Measurements from ENCODE around the gene ZSCAN5B. TPM values are rescaled to one million over a fixed set of nuclear protein-coding genes. Genes with fewer than 3 reads are reported as not detected.

The ZSCAN5B gene
- total and polyA plus RNA-seq, 2 donors (not counting 1 experiment from before 2014, with no cell fraction given) = not detected

GRCh38 chr19:56174550-56174949 is 23.0 kb downstream of the ZSCAN5B start:
- TF ChIP-seq CTCF (conservative IDR thresholded peaks at IDR 0.05 in 1 of 2, IDR thresholded peaks at IDR 0.05 in 1 of 2; ENCODE audit: low read depth in 1 of 2, low read length in 2 of 2) (no peak), EZH2 (IDR thresholded peaks at IDR 0.05; ENCODE audit: low read length, missing control alignments) (no peak)

GRCh38 chr19:56174086-56174485 is 23.5 kb downstream of the ZSCAN5B start:
- no peak overlapping the region for H3K4me3 ChIP-seq (replicated peaks in 1 of 4; ENCODE audit: control extremely low read depth in 1 of 4, insufficient read depth in 1 of 4, low read depth in 3 of 4, low read length in 4 of 4)
- TF ChIP-seq EZH2 (IDR thresholded peaks at IDR 0.05; ENCODE audit: low read length, missing control alignments) = no peak
- TF ChIP-seq CTCF (conservative IDR thresholded peaks at IDR 0.05 in 1 of 2, IDR thresholded peaks at IDR 0.05 in 1 of 2; ENCODE audit: low read depth in 1 of 2, low read length in 2 of 2) = no peak
- H2AFZ ChIP-seq (ENCODE audit: low read length) = no peak overlapping the region
- H3K4me2 ChIP-seq (ENCODE audit: extremely low read depth, insufficient read depth, low read length) = no peak overlapping the region
- DNase-seq (ENCODE audit: low read depth in 2 of 2) = no peak
- H3K4me1 ChIP-seq (ENCODE audit: control insufficient read depth, extremely low read depth, insufficient read depth, low read length) = no peaks in the 10 kb centered on the region
- no peaks in the 10 kb centered on the region for H4K20me1 ChIP-seq (ENCODE audit: control insufficient read depth, extremely low read depth, insufficient read depth, low read length)
- H3K9ac ChIP-seq (ENCODE audit: insufficient read depth, low read length) = no peak overlapping the region
- no peaks in the 10 kb centered on the region for H3K36me3 ChIP-seq (ENCODE audit: control insufficient read depth, insufficient read depth, low read length)
- peaks cover 3% of the 10 kb centered on the region for H3K27me3 ChIP-seq (ENCODE audit: control insufficient read depth, insufficient read depth, low read length)
- no peaks in the 10 kb centered on the region for H3K9me3 ChIP-seq (ENCODE audit: control insufficient read depth, insufficient read depth, low read depth, low read length)
- no peak overlapping the region for H3K27ac ChIP-seq (ENCODE audit: insufficient read depth, low read length)
- no peaks in the 10 kb centered on the region for H3K79me2 ChIP-seq (ENCODE audit: control insufficient read depth, insufficient read depth, low read length)

More at GRCh38 chr19:56174550-56174949, 23.0 kb downstream of the ZSCAN5B start:
- no peak for DNase-seq (ENCODE audit: low read depth in 2 of 2)
- Histone ChIP-seq H3K4me2 (ENCODE audit: extremely low read depth, insufficient read depth, low read length) (no peak overlapping the region), H3K4me1 (ENCODE audit: control insufficient read depth, extremely low read depth, insufficient read depth, low read length) (no peaks in the 10 kb centered on the region), H3K4me3 (replicated peaks in 1 of 4; ENCODE audit: control extremely low read depth in 1 of 4, insufficient read depth in 1 of 4, low read depth in 3 of 4, low read length in 4 of 4) (no peak overlapping the region), H3K27me3 (ENCODE audit: control insufficient read depth, insufficient read depth, low read length) (peaks cover 3% of the 10 kb centered on the region), H4K20me1 (ENCODE audit: control insufficient read depth, extremely low read depth, insufficient read depth, low read length) (no peaks in the 10 kb centered on the region), H3K36me3 (ENCODE audit: control insufficient read depth, insufficient read depth, low read length) (no peaks in the 10 kb centered on the region), H3K9ac (ENCODE audit: insufficient read depth, low read length) (no peak overlapping the region), H3K9me3 (ENCODE audit: control insufficient read depth, insufficient read depth, low read depth, low read length) (no peaks in the 10 kb centered on the region), H3K79me2 (ENCODE audit: control insufficient read depth, insufficient read depth, low read length) (no peaks in the 10 kb centered on the region), H2AFZ (ENCODE audit: low read length) (no peak overlapping the region), H3K27ac (ENCODE audit: insufficient read depth, low read length) (no peak overlapping the region)

GRCh38 chr19:56170261-56170660 is 27.3 kb downstream of the ZSCAN5B start:
- no peaks in the 10 kb centered on the region for H4K20me1 ChIP-seq (ENCODE audit: control insufficient read depth, extremely low read depth, insufficient read depth, low read length)
- H3K4me3 ChIP-seq (replicated peaks in 1 of 4; ENCODE audit: control extremely low read depth in 1 of 4, insufficient read depth in 1 of 4, low read depth in 3 of 4, low read length in 4 of 4) = no peak overlapping the region
- no peak overlapping the region for H3K4me2 ChIP-seq (ENCODE audit: extremely low read depth, insufficient read depth, low read length)
- no peak overlapping the region for H2AFZ ChIP-seq (ENCODE audit: low read length)
- no peak overlapping the region for H3K27ac ChIP-seq (ENCODE audit: insufficient read depth, low read length)
- TF ChIP-seq CTCF (conservative IDR thresholded peaks at IDR 0.05 in 1 of 2, IDR thresholded peaks at IDR 0.05 in 1 of 2; ENCODE audit: low read depth in 1 of 2, low read length in 2 of 2) (no peak), EZH2 (IDR thresholded peaks at IDR 0.05; ENCODE audit: low read length, missing control alignments) (no peak)
- H3K4me1 ChIP-seq (ENCODE audit: control insufficient read depth, extremely low read depth, insufficient read depth, low read length) = no peaks in the 10 kb centered on the region
- DNase-seq (ENCODE audit: low read depth in 2 of 2) = peak in 1 of 2 donors; percentile 85
- no peaks in the 10 kb centered on the region for H3K9me3 ChIP-seq (ENCODE audit: control insufficient read depth, insufficient read depth, low read depth, low read length)
- no peaks in the 10 kb centered on the region for H3K27me3 ChIP-seq (ENCODE audit: control insufficient read depth, insufficient read depth, low read length)
- H3K9ac ChIP-seq (ENCODE audit: insufficient read depth, low read length) = no peak overlapping the region
- H3K36me3 ChIP-seq (ENCODE audit: control insufficient read depth, insufficient read depth, low read length) = no peaks in the 10 kb centered on the region
- H3K79me2 ChIP-seq (ENCODE audit: control insufficient read depth, insufficient read depth, low read length) = no peaks in the 10 kb centered on the region
